ENCODE measurements around the gene WDR20. TPM values are rescaled to one million over a fixed set of nuclear protein-coding genes. Genes with fewer than 3 reads are reported as not detected.
"Not testable (repeated sequence)": the region's sequence is repeated elsewhere in the genome, so short reads cannot be mapped to it uniquely, and the experiment has no call there.

Gene WDR20
- total RNA-seq, 1 donor from 2014 or later, result 28.5 TPM

- H3K4me3 Mint-ChIP-seq (ENCODE audit: unreplicated experiment), result no peak overlapping the region
- peaks cover 8% of the 10 kb centered on the region for H3K36me3 Mint-ChIP-seq (ENCODE audit: low read depth, unreplicated experiment)
- H3K9me3 Mint-ChIP-seq (ENCODE audit: unreplicated experiment), result no peaks in the 10 kb centered on the region
Observed at GRCh38 chr14:102238131-102238530, 98.4 kb downstream of the WDR20 start.

GRCh38 chr14:102238766-102239165, 99.1 kb downstream of the WDR20 start:
- Mint-ChIP-seq H3K36me3 (ENCODE audit: low read depth, unreplicated experiment) (peaks cover 8% of the 10 kb centered on the region), H3K4me1 (ENCODE audit: unreplicated experiment) (no peaks in the 10 kb centered on the region), H3K27ac (ENCODE audit: unreplicated experiment) (no peak overlapping the region), H3K4me3 (ENCODE audit: unreplicated experiment) (no peak overlapping the region), H3K9me3 (ENCODE audit: unreplicated experiment) (no peaks in the 10 kb centered on the region), H3K27me3 (ENCODE audit: unreplicated experiment) (no peaks in the 10 kb centered on the region)
- TF ChIP-seq CTCF (IDR thresholded peaks at IDR 0.05; ENCODE audit: unreplicated experiment), result no peak
- no peak for DNase-seq (ENCODE audit: low spot score)

More at GRCh38 chr14:102238131-102238530, 98.4 kb downstream of the WDR20 start:
- Mint-ChIP-seq H3K27ac (ENCODE audit: unreplicated experiment) (no peak overlapping the region), H3K27me3 (ENCODE audit: unreplicated experiment) (no peaks in the 10 kb centered on the region), H3K4me1 (ENCODE audit: unreplicated experiment) (no peaks in the 10 kb centered on the region)
- TF ChIP-seq CTCF (IDR thresholded peaks at IDR 0.05; ENCODE audit: unreplicated experiment), result no peak
- no peak for DNase-seq (ENCODE audit: low spot score)

DNA sequence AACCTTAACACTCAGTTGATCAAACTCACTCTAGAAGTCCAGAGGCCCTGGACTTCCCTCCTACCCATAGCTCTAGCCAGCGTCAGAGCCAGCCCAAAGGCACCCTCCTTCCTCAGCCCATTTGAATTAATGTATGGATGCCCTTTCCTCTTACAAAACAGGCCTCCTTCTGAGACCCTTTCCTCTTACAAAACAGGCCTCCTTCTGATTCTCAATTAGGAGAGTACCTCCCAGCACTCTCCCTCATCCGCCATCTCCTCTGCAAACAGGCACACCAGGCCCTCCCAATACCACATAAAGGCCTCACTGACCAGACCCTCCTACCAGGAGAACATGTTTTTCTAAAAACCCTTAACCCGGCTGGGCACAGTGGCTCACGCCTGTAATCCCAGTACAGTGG, 99.5 kb downstream of the WDR20 start:
- H3K9me3 Mint-ChIP-seq (ENCODE audit: unreplicated experiment), result no peaks in the 10 kb centered on the region
- H3K27me3 Mint-ChIP-seq (ENCODE audit: unreplicated experiment), result no peaks in the 10 kb centered on the region

GRCh38 chr14:102240481-102240880, 100.8 kb downstream of the WDR20 start:
- H3K27ac Mint-ChIP-seq (ENCODE audit: unreplicated experiment); H3K4me1 Mint-ChIP-seq (ENCODE audit: unreplicated experiment); H3K4me3 Mint-ChIP-seq (ENCODE audit: unreplicated experiment): not testable (repeated sequence)

More for the DNA sequence above, 99.5 kb downstream of the WDR20 start:
- no peak for TF ChIP-seq CTCF (IDR thresholded peaks at IDR 0.05; ENCODE audit: unreplicated experiment)
- Mint-ChIP-seq H3K36me3 (ENCODE audit: low read depth, unreplicated experiment) (peaks cover 8% of the 10 kb centered on the region), H3K4me3 (ENCODE audit: unreplicated experiment) (no peak overlapping the region), H3K4me1 (ENCODE audit: unreplicated experiment) (no peaks in the 10 kb centered on the region), H3K27ac (ENCODE audit: unreplicated experiment) (no peak overlapping the region)
- DNase-seq (ENCODE audit: low spot score), result no peak

GRCh38 chr14:102241147-102241546, 101.5 kb downstream of the WDR20 start:
- H3K9me3 Mint-ChIP-seq (ENCODE audit: unreplicated experiment), result no peaks in the 10 kb centered on the region
- no peak for TF ChIP-seq CTCF (IDR thresholded peaks at IDR 0.05; ENCODE audit: unreplicated experiment)
- no peaks in the 10 kb centered on the region for H3K4me1 Mint-ChIP-seq (ENCODE audit: unreplicated experiment)
- H3K27ac Mint-ChIP-seq (ENCODE audit: unreplicated experiment), result no peak overlapping the region
- H3K36me3 Mint-ChIP-seq (ENCODE audit: low read depth, unreplicated experiment), result peaks cover 8% of the 10 kb centered on the region
- H3K4me3 Mint-ChIP-seq (ENCODE audit: unreplicated experiment), result no peak overlapping the region
- no peaks in the 10 kb centered on the region for H3K27me3 Mint-ChIP-seq (ENCODE audit: unreplicated experiment)
- DNase-seq (ENCODE audit: low spot score), result no peak

More at GRCh38 chr14:102240481-102240880, 100.8 kb downstream of the WDR20 start:
- not testable (repeated sequence) for H3K27me3 Mint-ChIP-seq (ENCODE audit: unreplicated experiment); H3K36me3 Mint-ChIP-seq (ENCODE audit: low read depth, unreplicated experiment); DNase-seq (ENCODE audit: low spot score); H3K9me3 Mint-ChIP-seq (ENCODE audit: unreplicated experiment)

- not testable (repeated sequence) for DNase-seq (ENCODE audit: low spot score); H3K27me3 Mint-ChIP-seq (ENCODE audit: unreplicated experiment); H3K36me3 Mint-ChIP-seq (ENCODE audit: low read depth, unreplicated experiment); H3K4me3 Mint-ChIP-seq (ENCODE audit: unreplicated experiment); H3K9me3 Mint-ChIP-seq (ENCODE audit: unreplicated experiment); H3K27ac Mint-ChIP-seq (ENCODE audit: unreplicated experiment); H3K4me1 Mint-ChIP-seq (ENCODE audit: unreplicated experiment)
Observed at GRCh38 chr14:102243795-102244194, 104.1 kb downstream of the WDR20 start.

Data from endothelial cell (in vitro differentiated cells).